A673 (cell line): Measurements from ENCODE around the gene FASTKD3. TPM values are rescaled to one million over a fixed set of nuclear protein-coding genes. Genes with fewer than 3 reads are reported as not detected.

Source experiments
- BruUV-seq: library from RNA; stranded (reverse); fragments of 400-500 nt; replicated peaks from 2 replicates; lab custom pipeline; 2021; lab: Mats Ljungman, UMichigan
- CTCF ChIA-PET: fragments of 300-600 bp; sonication (Branson Sonifier 250); formaldehyde crosslinking; loops from one replicate; lab custom pipeline; 2022; ENCODE audit warnings: antibody characterized with exemption; lab: Charles Lee
- POLR2A ChIA-PET: fragments of 300-600 bp; sonication (Branson Sonifier 250); formaldehyde crosslinking; loops from one replicate; lab custom pipeline; 2022; ENCODE audit warnings: antibody characterized with exemption; ENCODE audit not compliant: low non-redundant PET; lab: Charles Lee
- DNase-seq: peaks from one replicate; pipeline ENCODE4 v3.0.0-alpha.2; 2015; ENCODE audit warnings: low spot score
- H3K27ac ChIP-seq: fragments of 200-600 bp; sonication (generic); 2 replicates; pipeline ENCODE4 v1.5.1; 2016; ENCODE audit warnings: mixed run types, low read depth, mild to moderate bottlenecking, mixed read lengths, antibody characterized with exemption, low read length; ENCODE audit not compliant: poor library complexity, severe bottlenecking
- H3K27me3 ChIP-seq: fragments of 200-600 bp; sonication (generic); replicated peaks from 2 replicates; pipeline ENCODE4 v1.6.1; 2017; ENCODE audit warnings: mixed run types, low read depth, mild to moderate bottlenecking, mixed read lengths, antibody characterized with exemption, low read length; ENCODE audit not compliant: insufficient read depth, poor library complexity
- H3K36me3 ChIP-seq: fragments of 200-600 bp; sonication (generic); 2 replicates; pipeline ENCODE4 v1.6.1; 2016; ENCODE audit warnings: mixed run types, mild to moderate bottlenecking, mixed read lengths, antibody characterized with exemption, low read length; ENCODE audit not compliant: insufficient read depth, poor library complexity, severe bottlenecking
- H3K4me1 ChIP-seq: fragments of 200-600 bp; sonication (generic); 2 replicates; pipeline ENCODE4 v1.6.1; 2017; ENCODE audit warnings: mixed run types, mild to moderate bottlenecking, mixed read lengths, antibody characterized with exemption, low read length; ENCODE audit not compliant: insufficient read depth, poor library complexity, severe bottlenecking
- H3K4me3 ChIP-seq: fragments of 200-600 bp; sonication (generic); 2 replicates; pipeline ENCODE4 v1.5.1; 2016; ENCODE audit warnings: low read depth, mixed run types, mild to moderate bottlenecking, mixed read lengths, low read length; ENCODE audit not compliant: poor library complexity, severe bottlenecking
- H3K9me3 ChIP-seq: fragments of 200-600 bp; sonication (generic); 2 replicates; pipeline ENCODE4 v1.6.1; 2016; ENCODE audit warnings: mixed run types, low read depth, mild to moderate bottlenecking, mixed read lengths, antibody characterized with exemption, low read length; ENCODE audit not compliant: poor library complexity, severe bottlenecking
- EZH2 ChIP-seq: fragments of 200-600 bp; sonication (generic); IDR thresholded peaks from 2 replicates; pipeline ENCODE4 v1.6.1; 2017; ENCODE audit warnings: borderline replicate concordance, low read depth, mild to moderate bottlenecking, mixed read lengths, antibody characterized with exemption, low read length; ENCODE audit not compliant: poor library complexity, severe bottlenecking
- intact Hi-C: fragments of 100-400 bp; cut with micrococcal nuclease; formaldehyde crosslinking; loops from one replicate; pipeline ENCODE4 v1.10.0; 2022; ENCODE audit not compliant: unreplicated experiment
- total RNA-seq: library from RNA; stranded (reverse); gene quantifications from 2 replicates; pipeline ENCODE4 v1.2.3, GENCODE V29; 2021
- TF ChIP-seq, protein P1 (sequence below): fragments of 300-800, 200-600 bp; sonication (generic); conservative IDR thresholded peaks from 2 replicates; pipeline ENCODE4 v1.5.1; 2017; ENCODE audit warnings: low read depth, mild to moderate bottlenecking, antibody characterized with exemption, low read length, moderate library complexity, mixed read lengths

FASTKD3 gene
- total RNA-seq, 1 experiment from 2014 or later, result 16.8 TPM

DNA sequence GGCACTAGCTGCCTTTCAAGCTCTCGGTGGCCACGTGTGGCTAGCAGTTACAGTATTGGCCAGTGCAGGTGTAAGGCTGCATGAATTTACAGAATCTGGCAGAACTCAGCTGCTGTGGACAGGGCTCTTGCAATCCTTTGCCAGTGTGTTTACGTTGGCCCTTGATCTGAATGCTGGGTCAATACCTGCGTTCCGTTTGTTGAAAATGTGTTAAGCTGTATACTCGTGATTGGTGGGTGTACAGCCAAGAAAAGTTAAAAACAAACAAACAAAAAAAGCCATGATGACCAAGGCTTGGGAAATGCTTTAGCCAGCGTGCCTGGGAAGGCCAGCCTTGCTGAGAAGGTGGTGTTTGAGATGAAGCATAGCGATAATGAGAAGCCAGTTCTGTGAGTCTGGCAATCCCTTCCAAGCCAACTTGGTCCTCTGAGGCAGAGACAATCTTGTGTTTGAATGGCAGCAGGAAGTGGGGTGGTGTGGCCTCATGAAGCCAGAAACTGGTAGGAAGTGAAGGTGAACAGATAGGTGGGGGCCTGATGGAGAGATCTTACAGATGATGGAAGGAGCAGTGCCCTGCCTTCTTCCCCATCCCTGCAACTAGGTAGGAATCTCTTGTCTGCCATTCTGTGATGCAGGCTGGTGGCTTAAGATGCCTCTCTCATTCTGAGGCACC is 17.1 kb downstream of the FASTKD3 start:
- intact Hi-C loops, result loop anchor here (10.0 kb wide), 1 partner anchor 457 kb away; the partner anchor contains the start of gene ADCY2
- H3K36me3 ChIP-seq, result no peaks in the 10 kb centered on the region
- H3K4me3 ChIP-seq, result no peak overlapping the region
- DNase-seq, result no peak
- TF ChIP-seq EZH2, result no peak
- TF ChIP-seq, protein P1, sequence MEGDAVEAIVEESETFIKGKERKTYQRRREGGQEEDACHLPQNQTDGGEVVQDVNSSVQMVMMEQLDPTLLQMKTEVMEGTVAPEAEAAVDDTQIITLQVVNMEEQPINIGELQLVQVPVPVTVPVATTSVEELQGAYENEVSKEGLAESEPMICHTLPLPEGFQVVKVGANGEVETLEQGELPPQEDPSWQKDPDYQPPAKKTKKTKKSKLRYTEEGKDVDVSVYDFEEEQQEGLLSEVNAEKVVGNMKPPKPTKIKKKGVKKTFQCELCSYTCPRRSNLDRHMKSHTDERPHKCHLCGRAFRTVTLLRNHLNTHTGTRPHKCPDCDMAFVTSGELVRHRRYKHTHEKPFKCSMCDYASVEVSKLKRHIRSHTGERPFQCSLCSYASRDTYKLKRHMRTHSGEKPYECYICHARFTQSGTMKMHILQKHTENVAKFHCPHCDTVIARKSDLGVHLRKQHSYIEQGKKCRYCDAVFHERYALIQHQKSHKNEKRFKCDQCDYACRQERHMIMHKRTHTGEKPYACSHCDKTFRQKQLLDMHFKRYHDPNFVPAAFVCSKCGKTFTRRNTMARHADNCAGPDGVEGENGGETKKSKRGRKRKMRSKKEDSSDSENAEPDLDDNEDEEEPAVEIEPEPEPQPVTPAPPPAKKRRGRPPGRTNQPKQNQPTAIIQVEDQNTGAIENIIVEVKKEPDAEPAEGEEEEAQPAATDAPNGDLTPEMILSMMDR, result no peak
- POLR2A ChIA-PET, result no interaction called here
- CTCF ChIA-PET, result no interaction called here
- no peak overlapping the region for H3K27ac ChIP-seq
- no TSS peak for BruUV-seq
- H3K27me3 ChIP-seq, result peaks cover 11% of the 10 kb centered on the region
- H3K9me3 ChIP-seq, result no peaks in the 10 kb centered on the region
- no peaks in the 10 kb centered on the region for H3K4me1 ChIP-seq

DNA sequence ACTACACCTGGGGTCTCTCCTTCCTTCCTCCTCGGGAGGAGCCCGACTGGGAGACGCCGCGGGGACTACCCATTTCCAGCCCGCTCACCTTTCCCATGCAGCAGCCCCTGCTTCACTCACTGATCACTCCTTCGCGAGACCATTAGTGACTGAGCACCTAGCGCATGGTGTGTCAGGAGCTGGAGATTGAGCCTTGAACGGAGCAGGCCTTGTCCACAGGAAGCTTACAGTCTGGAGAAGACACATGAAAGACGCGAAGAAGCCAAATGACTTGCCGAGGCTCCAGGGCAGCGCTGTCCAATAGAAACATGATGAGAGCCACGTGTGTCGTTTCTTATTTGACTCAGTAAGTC is 17.6 kb downstream of the FASTKD3 start:
- ChIA-PET CTCF (no interaction called here), POLR2A (no interaction called here)
- H3K4me3 ChIP-seq, result peak overlapping the region; percentile 41
- no peak overlapping the region for H3K27ac ChIP-seq
- H3K36me3 ChIP-seq, result no peaks in the 10 kb centered on the region
- intact Hi-C loops, result loop anchor here (10.0 kb wide), 1 partner anchor 456 kb away; the partner anchor contains the start of gene ADCY2
- H3K4me1 ChIP-seq, result no peaks in the 10 kb centered on the region
- DNase-seq, result no peak
- peaks cover 11% of the 10 kb centered on the region for H3K27me3 ChIP-seq
- no peak for TF ChIP-seq EZH2
- TF ChIP-seq, protein P1, result no peak
- BruUV-seq, result no TSS peak
- H3K9me3 ChIP-seq, result no peaks in the 10 kb centered on the region

DNA sequence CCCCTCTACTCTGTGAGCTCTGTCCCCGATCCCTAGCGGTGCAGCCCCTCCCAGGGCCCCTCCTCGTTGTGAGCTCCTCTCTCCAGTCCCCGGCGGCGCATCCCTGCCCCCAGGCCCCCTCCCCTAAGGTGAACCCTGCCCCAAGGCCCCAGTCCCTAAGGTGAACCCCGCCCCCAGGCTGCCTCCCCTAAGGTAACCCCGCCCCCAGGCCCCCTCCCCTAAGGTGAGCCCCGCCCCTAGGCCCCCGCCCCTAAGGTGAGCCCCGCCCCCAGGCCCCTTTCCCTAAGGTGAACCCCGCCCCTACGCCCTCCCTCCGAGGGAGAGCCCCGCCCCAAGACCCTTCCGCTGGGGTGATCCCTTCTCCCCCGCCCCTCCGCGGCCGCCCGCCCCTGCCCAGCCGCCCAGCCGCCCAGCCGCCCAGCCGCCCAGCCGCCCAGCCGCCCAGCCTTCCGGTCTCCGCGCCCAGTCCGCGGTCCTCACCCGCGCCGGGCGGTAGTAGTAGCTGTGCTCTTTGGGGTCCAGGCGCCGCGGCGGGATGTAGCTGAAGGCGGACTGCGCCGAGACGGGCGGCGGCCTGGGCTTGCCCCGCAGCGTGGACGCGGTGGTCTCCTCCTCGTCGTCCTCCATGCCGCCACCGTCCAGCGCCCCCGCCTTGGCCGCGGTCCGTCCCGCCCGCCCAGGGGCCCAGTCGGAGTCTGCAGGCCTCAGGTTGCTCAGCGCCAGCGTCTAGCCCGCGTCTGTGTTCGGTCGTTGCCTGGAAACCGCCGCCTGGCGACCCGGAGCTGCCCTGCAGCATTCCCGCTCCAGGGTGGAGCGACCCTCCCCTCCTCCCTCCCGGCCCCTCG is 18.2 kb downstream of the FASTKD3 start, which contains the start of gene CFAP90:
Gene CFAP90 (minus strand): TSS at position 739 of the 845 bp plus-strand sequence. CDS start 112 bp downstream, at position 627.
- H3K4me1 ChIP-seq, result peaks cover 3% of the 10 kb centered on the region
- DNase-seq, result peak; percentile 25
- POLR2A ChIA-PET, result no interaction called here
- TF ChIP-seq EZH2, result no peak
- TF ChIP-seq, protein P1, result no peak
- CTCF ChIA-PET, result interaction anchor here (0.6 to 0.7 kb wide), 2 partner anchors 472 to 610 kb away, joined by 3 to 12 read pairs; no protein-coding TSS in a partner anchor
- peaks cover 11% of the 10 kb centered on the region for H3K27me3 ChIP-seq
- no peaks in the 10 kb centered on the region for H3K36me3 ChIP-seq
- no peak within 1 kb of the TSS for H3K27ac ChIP-seq
- intact Hi-C loops, result loop anchor here (10.0 kb wide), 1 partner anchor 456 kb away; the partner anchor contains the start of gene ADCY2
- peak within 1 kb of the TSS; percentile 41 for H3K4me3 ChIP-seq
- BruUV-seq, result no TSS peak
- H3K9me3 ChIP-seq, result no peaks in the 10 kb centered on the region
